GM19238 (cell line): ENCODE results near the gene MPST.

Source experiments
- DNase-seq: peaks from one replicate; pipeline ENCODE4 v3.0.0; 2011; ENCODE audit warnings: low spot score; ENCODE audit not compliant: insufficient read length

The MPST gene

DNA sequence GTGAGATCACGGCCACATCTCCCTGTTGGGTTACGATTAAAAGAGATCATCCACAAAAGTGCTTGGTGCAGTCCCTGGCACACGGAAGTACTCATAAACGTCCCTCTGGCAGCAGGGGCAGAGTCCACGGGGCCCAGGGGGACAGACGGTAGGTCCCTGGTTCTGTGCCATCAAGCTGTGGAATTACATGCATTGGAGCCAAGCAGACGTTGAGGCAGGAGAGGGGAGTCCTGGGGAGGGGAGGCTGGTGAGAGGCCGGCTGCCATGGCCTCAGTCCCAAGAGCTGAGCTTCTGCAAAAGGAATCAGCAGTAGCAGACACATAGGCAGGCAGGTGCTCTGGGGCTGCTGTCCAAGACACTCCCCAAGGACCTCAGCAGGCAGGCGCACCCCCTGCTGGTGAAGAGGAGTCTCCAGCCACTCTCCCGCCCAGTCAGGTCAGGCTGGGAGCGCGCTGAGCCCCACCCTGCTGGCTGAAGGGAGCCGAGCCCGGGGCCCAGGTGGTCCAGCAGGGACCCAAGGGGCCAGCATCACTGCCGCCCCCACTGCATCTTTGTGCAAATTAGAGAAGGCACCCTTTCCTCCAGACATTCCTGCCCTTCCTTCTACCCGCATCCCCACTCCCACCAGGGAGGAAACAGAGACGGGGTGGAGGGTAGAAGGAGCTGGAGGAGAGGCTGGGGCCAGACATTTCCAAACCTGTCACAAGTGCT, 24.4 kb downstream of the MPST start:
- peak; percentile 92 for DNase-seq

DNA sequence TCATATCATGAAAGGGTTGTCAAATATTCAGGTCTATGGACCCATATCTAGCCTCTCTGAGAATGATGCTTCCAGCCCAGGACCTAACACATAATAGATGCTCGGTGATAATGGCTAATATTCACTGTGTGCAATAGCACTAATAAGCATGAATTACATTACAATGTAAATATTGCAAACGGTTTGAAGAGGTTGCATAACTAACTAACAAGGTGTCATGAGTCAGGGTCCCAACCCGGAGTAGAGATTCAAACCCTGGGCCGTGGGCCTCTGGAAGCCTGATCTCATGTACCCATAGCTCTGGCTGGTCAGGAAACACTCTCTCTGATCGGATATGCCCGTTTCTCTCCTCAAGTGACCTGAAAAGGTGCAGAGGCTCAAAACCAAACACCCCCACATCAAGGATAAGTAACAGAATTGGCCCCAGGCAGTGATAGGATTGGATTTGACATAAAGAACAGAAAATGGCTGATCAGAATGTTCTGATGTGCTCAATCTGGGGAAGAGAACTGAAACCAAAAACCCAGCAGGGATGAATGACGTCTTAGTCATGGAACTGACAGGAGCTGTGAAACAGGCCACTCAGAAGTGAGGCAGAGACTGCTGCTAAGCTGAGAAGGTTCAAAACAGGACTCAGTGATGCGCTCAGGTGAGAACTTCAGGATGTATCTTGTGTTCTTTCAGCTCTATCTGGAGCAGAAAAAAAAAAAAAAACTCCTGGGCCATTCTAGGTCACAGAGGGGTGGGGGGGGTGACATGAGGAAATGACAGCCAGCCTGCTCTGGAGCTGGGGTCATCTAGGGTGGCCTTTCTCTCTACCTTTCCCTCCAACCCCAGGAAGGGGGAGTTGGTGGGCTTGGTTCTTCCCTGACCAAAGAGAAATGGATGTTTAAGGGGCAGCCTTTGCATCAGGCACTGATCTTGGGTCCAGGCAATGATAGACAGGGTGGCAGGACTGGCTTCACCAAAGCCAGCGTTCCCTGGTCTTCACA, 25.4 kb downstream of the MPST start:
- no peak for DNase-seq

DNA sequence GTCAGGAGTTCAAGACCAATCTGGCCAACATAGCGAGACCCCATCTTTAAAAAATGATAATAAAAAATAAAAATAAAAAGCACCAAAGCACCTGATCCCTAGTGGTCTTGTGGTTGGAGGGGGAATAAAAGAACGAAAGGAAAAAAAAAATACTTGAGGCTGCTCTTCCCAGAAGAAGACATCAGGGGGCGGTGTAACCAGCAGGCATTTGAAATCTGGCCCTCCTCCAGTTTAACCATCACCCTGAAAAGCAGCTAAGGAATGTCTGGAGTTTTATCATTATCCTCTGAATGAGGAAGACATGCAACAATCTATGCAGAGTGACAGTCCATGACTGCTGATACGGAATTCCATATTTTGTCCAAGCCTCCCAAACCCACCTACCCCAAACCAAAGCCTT, 26.4 kb downstream of the MPST start:
- no peak for DNase-seq

DNA sequence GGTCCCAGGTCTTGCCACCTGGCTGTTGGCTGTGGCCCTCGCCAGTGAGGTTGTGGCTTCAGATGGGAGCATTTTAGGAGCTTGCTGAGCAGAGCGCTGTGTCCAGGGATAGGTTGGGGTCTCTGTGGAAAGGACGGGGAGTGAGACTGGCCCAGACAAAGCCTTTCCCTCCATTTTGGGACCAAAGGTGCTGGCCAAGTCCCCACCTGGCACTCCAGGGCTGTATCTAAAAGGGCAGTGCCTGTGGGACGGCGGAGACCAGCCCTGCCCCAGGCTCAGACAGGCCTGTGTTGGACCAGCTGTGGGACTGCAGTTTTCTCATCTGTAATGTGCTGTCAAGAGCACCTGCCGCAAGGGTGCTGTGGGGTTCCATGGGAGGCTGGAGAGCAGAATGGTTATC, 27.0 kb downstream of the MPST start:
- no peak for DNase-seq

DNA sequence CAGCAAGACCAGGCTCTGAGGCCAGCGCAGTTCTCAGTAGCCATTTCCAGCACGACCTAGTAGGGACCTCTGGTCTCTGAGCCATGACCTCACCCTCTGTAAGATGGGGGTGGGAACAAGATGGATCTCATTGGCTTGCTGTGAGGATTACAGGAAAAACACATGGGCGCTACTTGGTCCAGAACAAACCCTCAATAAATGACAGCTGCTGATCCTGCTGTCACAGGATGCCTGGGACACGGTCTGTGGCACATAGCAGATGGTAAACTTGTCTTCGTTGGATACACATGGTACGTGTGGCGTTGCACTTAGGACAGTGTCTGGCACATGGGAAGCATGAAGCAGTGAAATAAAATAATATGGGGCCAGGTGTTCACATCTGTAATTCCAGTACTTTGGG, 27.5 kb downstream of the MPST start:
- DNase-seq: no peak

DNA sequence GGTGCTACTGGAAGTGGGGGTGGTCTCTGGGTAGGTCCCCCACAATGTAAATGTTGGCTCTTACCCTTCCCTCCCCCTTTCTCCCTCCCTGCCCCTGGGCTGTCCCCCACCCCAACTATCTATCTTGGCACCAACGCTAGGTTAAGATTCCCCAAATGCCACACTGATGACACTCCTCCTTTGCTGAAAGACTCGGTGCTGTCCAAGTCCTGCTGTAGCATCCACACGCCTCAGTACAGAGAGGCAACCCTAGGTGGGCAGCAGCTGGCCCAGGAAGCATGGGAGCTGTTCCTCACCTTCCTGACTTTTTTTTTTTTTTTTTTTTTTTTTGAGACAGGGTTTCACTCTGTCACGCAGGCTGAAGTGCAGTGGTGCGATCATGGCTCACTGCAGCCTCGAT, 28.6 kb downstream of the MPST start:
- no peak for DNase-seq

DNA sequence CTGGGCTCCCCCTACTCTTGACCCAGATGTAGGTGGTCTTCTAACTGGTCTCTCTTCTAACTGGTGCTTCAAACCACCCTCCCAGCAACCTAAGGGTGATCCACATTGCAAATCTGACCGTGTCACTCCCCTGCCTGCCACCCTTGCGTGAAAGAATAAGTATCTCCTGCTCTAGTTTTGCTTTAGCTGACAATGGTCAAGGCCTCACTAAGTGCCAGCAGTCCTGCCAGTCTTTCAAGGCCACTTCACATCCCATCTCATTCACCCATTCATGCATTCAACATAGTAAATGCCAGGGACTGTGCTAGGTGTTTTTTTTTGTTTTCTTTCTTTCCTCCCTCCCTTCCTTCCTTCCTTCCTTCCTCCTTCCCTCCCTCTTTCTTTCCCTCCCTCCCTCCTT, 29.7 kb downstream of the MPST start:
- no peak for DNase-seq

DNA sequence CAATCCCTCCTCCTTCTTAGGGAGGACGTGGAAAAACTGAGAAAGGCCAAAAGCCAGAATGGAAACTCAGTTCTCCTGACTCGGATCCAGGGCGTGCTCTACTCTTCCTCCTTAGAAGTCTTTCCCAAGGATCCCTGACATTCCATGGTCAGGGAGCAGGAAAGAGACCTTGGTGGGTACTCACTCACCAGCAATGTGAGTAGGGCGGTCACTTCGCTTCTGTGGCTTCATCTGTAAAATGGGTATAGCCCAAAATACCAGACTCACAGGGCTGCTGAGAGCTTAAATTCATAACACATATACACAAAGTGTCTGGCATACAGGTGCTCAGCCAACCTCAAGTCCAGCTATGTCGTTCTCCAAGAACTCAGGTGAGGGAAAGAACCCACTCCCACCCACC, 31.4 kb downstream of the MPST start:
- no peak for DNase-seq

DNA sequence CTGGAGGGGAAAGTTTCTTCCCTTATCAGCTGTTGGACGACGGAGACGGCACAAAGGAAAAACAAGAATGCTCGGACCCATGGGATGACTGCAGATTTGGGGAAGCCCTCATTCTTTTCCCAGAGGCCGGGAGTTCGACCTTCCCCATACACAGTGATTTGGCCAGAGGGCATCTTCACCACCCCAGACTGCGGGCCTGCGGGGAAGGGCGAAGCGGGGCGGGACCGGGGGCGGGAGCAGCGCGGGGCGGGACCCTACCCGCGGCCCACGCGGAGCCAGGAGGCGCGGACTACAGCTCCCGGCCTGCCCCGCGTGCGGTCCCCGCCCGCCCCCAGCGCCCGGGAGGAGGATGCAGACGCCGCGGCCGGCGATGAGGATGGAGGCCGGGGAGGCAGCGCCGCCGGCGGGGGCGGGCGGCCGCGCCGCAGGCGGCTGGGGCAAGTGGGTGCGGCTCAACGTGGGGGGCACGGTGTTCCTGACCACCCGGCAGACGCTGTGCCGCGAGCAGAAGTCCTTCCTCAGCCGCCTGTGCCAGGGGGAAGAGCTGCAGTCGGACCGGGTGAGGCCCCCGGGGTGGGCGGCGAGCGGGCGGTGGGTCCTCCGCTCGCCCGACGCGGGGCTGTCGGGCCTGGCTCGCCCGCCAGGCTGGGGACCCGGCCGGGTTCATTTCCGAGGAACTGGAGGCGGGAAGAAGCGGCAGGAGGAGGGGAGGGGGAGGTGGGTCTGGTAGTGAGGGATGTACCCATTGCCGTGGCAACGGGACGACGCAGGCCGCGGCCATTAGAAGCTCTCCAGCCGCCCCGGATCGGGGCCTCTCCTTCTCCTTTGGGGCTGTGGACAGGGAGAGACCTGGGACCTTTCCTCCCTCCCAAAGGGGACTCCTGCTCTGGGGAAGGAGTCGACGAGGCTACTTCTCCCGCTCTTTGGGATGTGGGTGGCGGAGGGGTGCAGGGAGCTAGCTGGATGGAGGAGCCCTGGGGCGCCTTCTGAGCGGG, 32.1 kb downstream of the MPST start, which contains the start of gene KCTD17:
TSS of gene KCTD17 (plus strand) at position 352 of the 995 bp plus-strand sequence. CDS start at position 371, 19 bp downstream.
- peak; percentile 98 for DNase-seq

DNA sequence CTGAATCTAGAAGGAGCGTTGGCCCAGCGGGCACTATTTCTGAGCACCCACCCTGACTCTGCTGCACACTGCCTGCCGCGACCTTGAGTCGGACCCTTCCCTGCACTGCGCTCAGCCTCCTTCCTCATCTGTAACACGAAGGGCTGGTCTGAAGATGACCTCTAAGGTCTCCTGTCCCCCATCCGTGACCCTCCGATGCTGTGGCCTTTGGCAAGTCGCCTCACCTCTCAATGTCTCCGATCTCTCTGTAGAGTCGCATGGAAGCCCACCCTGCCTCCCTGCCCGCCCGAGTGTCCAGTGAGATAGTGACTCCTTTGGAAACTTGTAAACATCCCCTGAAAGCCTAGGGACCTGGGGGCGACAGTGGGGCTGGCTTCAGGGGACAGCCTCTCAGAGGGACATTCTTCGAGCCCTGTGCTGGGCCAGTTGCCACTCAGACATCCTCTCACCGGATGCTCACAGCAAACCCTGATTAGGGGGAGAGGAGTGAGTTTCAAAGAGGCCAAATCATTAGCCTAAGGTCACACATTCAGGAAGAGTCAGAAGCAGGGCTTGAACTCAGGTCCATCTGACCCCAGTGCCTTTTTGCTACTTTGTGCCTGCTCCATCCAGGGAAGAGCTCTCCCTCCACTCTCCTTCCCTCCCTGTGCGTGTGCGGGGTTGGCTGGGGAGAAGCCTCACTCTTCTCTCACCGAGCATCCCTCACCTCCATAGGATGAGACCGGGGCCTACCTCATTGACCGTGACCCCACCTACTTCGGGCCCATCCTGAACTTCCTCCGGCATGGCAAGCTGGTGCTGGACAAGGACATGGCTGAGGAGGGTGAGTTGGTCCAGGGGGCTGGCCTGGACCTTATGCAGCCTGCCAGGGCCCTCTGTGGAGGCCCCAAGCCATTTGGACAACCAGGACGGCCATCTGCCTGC, 33.1 kb downstream of the MPST start:
- no peak for DNase-seq

DNA sequence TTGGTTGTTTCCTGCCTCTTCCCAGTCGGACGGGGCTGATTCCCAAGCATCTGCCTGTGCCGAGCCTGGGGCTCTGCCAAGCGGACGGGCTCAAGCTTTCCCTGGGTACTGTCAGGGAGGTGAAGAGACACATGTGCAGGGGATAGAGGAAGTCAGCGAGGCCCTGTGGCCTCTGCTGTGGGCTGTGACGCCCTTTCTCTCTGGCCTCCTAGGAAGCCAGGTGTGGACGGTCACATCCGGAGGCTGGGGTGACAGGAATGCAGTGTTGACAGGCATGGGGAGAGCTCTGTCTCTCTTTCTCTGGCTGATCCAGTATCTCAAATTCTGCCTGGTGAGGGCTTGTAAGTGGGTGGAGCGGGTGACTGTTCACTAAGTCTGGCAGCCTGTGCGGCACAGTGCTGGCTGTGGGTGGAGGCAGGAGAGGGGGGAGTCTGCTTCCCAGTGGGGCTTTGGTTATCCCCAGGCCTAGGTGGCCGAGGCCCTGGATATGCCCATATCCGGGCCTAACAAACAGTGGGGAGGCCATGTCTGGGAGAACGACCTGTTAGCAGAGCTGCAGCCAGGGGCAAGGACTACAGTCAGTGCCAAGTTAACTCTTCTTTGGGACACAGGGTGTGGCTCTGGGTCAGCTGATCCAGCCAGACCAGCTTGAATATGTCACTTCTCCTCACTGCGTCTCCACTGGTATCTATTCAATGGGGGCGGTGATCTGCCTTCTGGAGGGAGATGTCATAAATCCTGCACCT, 33.9 kb downstream of the MPST start:
- DNase-seq: no peak

DNA sequence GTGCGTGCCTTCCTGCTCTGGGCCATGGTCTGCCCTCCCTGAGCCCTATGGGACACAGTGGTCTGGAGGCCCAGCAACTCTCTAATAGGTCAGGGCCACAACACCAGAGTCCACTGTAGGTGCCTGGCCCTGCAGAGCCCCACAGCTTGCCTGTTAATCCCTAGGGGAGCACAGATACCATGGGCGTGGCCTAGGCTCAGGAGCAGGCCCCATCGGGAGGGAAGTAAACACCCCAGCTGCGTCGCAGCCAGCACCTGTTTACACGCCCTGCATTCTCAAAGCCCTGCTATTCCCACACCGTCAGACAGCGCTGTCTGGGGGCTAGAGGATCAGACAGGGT, 34.5 kb downstream of the MPST start:
- no peak for DNase-seq

DNA sequence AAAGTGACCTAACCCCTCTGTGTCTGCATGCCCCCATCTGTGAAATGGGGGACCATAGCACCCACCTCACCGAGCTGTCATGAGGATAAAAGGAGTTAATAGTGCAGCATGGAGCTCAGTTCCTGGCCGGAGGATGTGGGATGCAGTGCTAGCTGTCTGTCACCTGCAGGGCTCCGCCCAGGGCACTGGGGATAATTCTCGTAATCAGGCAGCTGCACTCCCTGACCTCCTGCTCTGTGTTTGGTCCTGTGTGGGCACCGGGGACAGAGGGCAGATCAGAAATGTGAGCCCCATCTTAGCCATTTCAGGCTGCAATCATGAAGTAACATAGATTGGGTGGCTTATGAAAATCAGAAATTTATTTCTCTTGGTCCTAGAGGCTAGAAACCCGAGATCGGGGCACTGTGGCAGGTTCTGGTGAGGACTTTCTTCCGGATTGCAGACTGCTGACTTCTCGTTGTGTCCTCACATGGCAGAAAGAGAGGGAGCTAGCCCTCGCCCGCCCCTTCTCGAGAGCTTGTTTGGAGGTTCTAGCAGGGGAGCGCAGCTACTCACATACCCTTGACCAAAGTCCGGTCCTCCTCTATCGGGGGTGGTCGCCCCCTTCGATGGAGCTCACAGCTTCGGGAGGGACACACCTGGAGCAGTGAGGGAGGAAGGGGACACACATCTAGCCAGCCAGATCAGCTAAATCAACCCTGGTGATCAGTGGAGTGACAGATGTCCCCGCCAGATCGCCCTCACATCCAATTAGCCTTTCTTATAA, 35.2 kb downstream of the MPST start:
- no peak for DNase-seq

DNA sequence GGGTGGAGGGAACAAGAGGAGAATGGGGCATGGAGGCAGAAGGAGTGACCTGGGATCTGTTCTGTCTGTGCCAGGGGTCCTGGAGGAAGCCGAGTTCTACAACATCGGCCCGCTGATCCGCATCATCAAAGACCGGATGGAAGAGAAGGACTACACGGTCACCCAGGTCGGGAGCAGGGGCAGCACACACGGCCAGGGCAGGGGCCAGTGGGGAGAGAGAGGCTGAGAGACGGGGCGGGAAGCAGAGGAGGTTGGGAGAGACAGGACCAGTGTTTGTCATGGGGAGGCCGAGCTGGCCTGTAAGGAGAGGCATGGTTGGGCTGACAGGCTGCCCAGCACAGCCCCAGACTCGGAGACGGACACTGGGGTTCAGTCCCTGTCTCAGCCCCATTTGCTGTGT, 36.7 kb downstream of the MPST start:
- DNase-seq: no peak

DNA sequence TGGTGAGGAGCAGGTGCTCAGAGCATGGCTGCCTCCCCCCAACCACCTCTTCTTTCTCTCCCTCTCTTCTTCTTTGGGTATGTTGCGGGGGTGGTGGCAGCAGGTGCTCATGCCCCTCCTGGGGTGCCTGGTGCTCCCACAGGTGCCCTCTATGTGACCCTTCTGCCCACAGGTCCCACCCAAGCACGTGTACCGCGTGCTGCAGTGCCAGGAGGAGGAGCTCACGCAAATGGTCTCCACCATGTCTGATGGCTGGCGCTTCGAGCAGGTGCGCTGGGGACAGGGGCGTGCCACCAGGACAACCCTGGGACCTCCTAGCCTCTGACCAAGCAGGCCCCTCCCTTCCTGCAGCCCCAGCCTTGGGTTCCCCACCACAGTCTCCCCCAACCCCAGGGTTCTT, 37.7 kb downstream of the MPST start:
- DNase-seq: no peak

DNA sequence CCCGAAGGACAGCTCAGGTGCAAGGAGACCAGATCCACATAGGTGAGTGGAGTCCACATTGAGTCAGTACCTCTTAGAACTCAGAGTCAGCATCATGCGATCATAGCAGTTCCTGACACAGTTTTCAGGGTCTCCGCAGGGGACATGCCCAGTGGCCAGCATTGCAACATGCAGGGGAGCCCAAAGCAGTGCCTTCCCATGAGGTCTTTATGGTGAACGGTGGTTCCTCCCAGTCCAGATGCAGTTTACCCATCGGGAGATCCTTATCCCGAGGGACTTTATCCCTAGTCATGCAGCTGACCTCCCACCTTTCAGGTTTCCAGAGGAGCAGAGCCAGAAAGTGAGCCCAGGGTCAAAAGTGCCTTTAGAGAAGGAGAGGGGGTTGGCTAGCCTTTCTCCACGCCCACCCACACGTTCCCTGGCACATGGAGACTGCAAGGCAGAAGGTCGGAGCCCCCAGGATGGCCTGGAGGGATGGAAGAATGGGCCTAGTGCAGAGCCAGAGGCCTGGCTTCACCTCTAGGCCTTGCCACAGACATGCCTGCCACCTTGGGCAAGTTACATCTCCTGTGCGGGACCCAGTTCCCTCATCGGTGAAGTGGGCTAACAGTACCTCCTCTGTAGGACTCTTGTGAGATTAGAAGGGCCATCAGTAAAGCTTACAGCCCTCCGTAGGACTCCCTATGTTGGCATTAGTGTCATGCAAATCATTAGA, 38.4 kb downstream of the MPST start:
- no peak for DNase-seq

DNA sequence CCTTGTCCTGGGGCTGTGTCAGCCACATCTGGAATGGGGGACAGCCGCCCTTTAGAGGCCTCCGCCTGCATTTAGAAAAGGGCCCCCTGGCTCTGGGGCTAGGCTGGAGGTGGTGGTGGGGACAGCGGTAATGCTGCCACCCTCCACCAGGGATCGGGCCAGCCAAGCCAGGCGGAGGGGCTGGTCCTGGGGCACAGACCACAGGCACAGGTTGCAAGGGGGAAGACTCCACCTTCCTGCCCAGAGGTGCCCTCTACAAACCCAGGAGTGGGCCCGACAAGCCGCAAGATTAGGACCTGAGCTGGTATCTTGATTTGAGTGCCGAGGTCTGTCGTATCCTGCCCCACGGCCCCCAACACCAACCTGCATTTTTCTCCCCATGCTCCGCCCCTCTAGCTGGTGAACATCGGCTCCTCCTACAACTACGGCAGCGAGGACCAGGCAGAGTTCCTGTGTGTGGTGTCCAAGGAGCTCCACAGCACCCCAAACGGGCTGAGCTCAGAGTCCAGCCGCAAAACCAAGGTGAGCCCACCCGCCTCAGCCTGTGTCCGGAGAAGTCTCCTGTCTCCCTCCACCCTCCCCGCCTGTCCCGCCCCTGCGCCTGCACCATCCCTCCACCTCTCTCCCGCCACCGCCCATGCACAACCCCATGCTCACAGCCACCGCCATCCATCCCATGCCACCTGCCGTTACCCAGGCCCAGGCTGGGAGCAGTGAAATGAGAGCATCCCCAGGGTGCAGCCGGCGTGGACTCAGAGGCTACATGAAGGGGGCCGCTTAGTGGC, 39.6 kb downstream of the MPST start:
- no peak for DNase-seq
